HepG2 (cell line): ENCODE results near the gene ID4. TPM values are rescaled to one million over a fixed set of nuclear protein-coding genes. Genes with fewer than 3 reads are reported as not detected.

Experiments used
- CCAR2 ChIP-seq: fragments of 200-400 bp; formaldehyde crosslinking; optimal IDR thresholded peaks from 2 replicates; pipeline ENCODE3; 2018; ENCODE audit warnings: low read depth, mild to moderate bottlenecking, low read length, moderate library complexity
- CREB1 ChIP-seq, 2 experiments: fragments of 450-650 bp in 1 of 2; IDR thresholded peaks; 2 replicates each; pipeline ENCODE4 v1.6.1; 2016 to 2017; ENCODE audit warnings: control low read depth in 1 of 2, mild to moderate bottlenecking in 1 of 2, missing compliant biosample characterization in 1 of 2, missing genetic modification characterization in 1 of 2
- ESRRA ChIP-seq: sonication (generic); formaldehyde crosslinking; IDR thresholded peaks from 2 replicates; pipeline ENCODE4 v1.5.1; 2020; ENCODE audit warnings: mild to moderate bottlenecking, low read depth, missing genetic modification reagents
- ETV6 ChIP-seq: sonication (generic); formaldehyde crosslinking; conservative IDR thresholded peaks from 2 replicates; pipeline ENCODE4 v1.4.0; 2020; ENCODE audit warnings: missing genetic modification reagents
- EZH2 ChIP-seq: conservative IDR thresholded peaks from 2 replicates; pipeline ENCODE4 v1.6.1; 2012; ENCODE audit warnings: mild to moderate bottlenecking, low read depth, low read length, moderate library complexity
- HNRNPL ChIP-seq: fragments of 200-400 bp; formaldehyde crosslinking; IDR thresholded peaks from 2 replicates; pipeline ENCODE4 v1.6.1; 2017; ENCODE audit warnings: mild to moderate bottlenecking, low read depth, low read length
- PCBP1 ChIP-seq: fragments of 200-400 bp; formaldehyde crosslinking; IDR thresholded peaks from 2 replicates; pipeline ENCODE4 v1.6.1; 2017; ENCODE audit warnings: mild to moderate bottlenecking, low read depth, low read length, borderline replicate concordance
- SALL1 ChIP-seq: sonication (generic); formaldehyde crosslinking; IDR thresholded peaks from 2 replicates; pipeline ENCODE4 v1.8.0; 2022; ENCODE audit warnings: mild to moderate bottlenecking, missing genetic modification reagents
- SP140L ChIP-seq: sonication (generic); formaldehyde crosslinking; IDR thresholded peaks from 2 replicates; pipeline ENCODE4 v1.4.0; 2020; ENCODE audit warnings: missing genetic modification reagents, borderline replicate concordance
- U2AF1 ChIP-seq: fragments of 200-400 bp; formaldehyde crosslinking; optimal IDR thresholded peaks from 2 replicates; pipeline ENCODE3; 2017; ENCODE audit warnings: mild to moderate bottlenecking, low read depth, low read length
- ZBTB7B ChIP-seq: sonication (generic); formaldehyde crosslinking; IDR thresholded peaks from 2 replicates; pipeline ENCODE4 v1.4.0; 2020; ENCODE audit warnings: missing genetic modification reagents
- ZC3H4 ChIP-seq: sonication (generic); formaldehyde crosslinking; IDR thresholded peaks from 2 replicates; pipeline ENCODE4 v1.4.0; 2020; ENCODE audit warnings: missing genetic modification reagents, borderline replicate concordance
- ZFP1 ChIP-seq: IDR thresholded peaks from 2 replicates; pipeline ENCODE4 v1.6.1; 2016
- ZNF205 ChIP-seq: IDR thresholded peaks from 2 replicates; pipeline ENCODE4 v1.6.1; 2018; ENCODE audit warnings: missing biosample characterization, missing genetic modification reagents
- ZNF33B ChIP-seq: sonication (generic); formaldehyde crosslinking; IDR thresholded peaks from 2 replicates; pipeline ENCODE4 v1.5.1; 2020; ENCODE audit warnings: mild to moderate bottlenecking, missing genetic modification reagents
- ZNF557 ChIP-seq: sonication (generic); formaldehyde crosslinking; IDR thresholded peaks from 2 replicates; pipeline ENCODE4 v1.4.0; 2020; ENCODE audit warnings: missing genetic modification reagents
- ZNF660 ChIP-seq: sonication (generic); formaldehyde crosslinking; IDR thresholded peaks from 2 replicates; pipeline ENCODE4 v1.5.1; 2020; ENCODE audit warnings: mild to moderate bottlenecking, low read depth, missing genetic modification reagents, borderline replicate concordance
- ZNF878 ChIP-seq: sonication (generic); formaldehyde crosslinking; IDR thresholded peaks from 2 replicates; pipeline ENCODE4 v1.8.1; 2023; ENCODE audit warnings: mild to moderate bottlenecking, missing genetic modification reagents, moderate library complexity
- polyA plus RNA-seq, 8 experiments: library from polyadenylated mRNA; depleted of rRNA in 3 of 8; stranded (reverse) in 7 of 8; unstranded in 1 of 8; fragments of >200 nt; fragmentation: Illumina TruSeq in 4 of 8; extraction: Trizol in 4 of 8; gene quantifications; 2 replicates each; pipeline versions ENCODE4 v1.2.1 to v1.2.3, GENCODE V29; 2011 to 2016; ENCODE audit warnings: low read depth in 4 of 8, missing spikeins in 1 of 8, mixed read lengths in 1 of 8; ENCODE audit not compliant: insufficient read depth in 1 of 8
- total RNA-seq, 5 experiments: library from RNA; depleted of rRNA; stranded (reverse); fragments of >200 nt; fragmentation: Illumina TruSeq; extraction: Trizol; gene quantifications; 2 replicates each; pipeline ENCODE4 v1.2.3, GENCODE V29; 2016; ENCODE audit warnings: low read depth in 1 of 5
- TF ChIP-seq, protein P1 (sequence below): sonication (generic); formaldehyde crosslinking; IDR thresholded peaks from 2 replicates; pipeline ENCODE4 v1.4.0; 2020; ENCODE audit warnings: missing genetic modification reagents
- TF ChIP-seq, protein P2 (sequence below): sonication (generic); formaldehyde crosslinking; IDR thresholded peaks from 2 replicates; pipeline ENCODE4 v1.4.0; 2020; ENCODE audit warnings: missing genetic modification reagents, borderline replicate concordance
- TF ChIP-seq, protein P3 (sequence below): sonication (generic); formaldehyde crosslinking; IDR thresholded peaks from 2 replicates; pipeline ENCODE4 v1.4.0; 2020; ENCODE audit warnings: mild to moderate bottlenecking, missing genetic modification reagents
- TF ChIP-seq, protein P4 (sequence below): sonication (generic); formaldehyde crosslinking; conservative IDR thresholded peaks from 2 replicates; pipeline ENCODE4 v1.4.0; 2020; ENCODE audit warnings: mild to moderate bottlenecking, missing genetic modification reagents, moderate library complexity

ID4 gene
- total and polyA plus RNA-seq, 2 of the 13 experiments (the other 11 are each of a cell fraction or from before 2014, with no cell fraction given) = 0.20 to 0.44 TPM

DNA sequence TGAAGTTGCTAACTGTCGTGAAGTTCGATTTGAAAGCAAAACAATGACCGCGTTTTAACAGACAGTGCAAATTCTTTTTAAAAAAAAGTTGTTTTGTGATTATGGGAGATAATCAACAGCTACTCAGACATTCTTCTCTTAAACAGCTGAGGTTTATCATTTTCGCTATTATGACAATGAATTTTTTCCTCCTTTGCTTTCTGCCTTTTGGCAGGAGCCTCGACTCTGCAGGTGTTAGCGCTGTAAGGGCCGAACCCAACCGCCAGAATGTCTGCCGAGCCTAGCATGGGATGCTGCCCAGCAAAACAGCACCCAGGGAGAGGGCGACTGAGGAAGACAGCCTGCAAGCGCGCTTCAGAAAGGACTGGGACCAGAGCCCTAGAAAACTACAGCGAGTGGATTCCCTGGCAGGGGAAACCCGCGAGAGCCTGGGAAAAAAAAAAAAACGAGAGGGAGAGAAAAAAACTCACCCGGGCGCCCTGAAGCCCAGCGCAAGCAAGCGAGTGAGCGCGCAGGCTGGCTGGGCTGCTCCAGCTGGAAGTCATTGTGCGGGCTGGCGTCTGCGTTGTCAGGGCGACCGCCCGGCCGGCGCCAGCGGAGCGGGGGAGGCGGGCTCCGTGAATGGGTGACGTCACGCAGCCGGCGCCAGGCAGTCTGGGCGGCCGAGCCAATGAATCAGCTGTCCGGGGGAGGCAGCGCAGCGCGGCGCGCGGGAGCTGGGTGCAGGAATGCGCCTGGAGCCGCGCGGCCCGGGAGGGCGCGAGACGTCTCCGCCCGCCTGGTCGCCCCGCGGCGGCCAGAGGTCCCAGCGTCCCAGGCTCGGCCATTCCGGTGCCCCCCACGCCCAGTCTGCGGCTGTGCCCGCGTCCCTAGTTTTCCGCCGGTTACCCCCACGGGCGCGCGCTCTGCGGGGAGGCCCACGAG, 32.7 kb upstream of the ID4 start (continued):
- TF ChIP-seq ZC3H4 (CRISPR knock-in tag) (no peak), ZNF660 (CRISPR knock-in tag) (no peak), HNRNPL (no peak), SALL1 (CRISPR knock-in tag) (peak; percentile 94), EZH2 (no peak), ZNF557 (CRISPR knock-in tag) (no peak; the same call in 1 of the 2 replicates), CREB1 (IDR thresholded peaks at IDR 0.05) (peak; percentile 100), CREB1 (CRISPR knock-in tag; IDR thresholded peaks at IDR 0.05) (peak; percentile 87), ZNF205 (CRISPR knock-in tag) (peak; percentile 64; the same call in 1 of the 2 replicates), ZNF878 (CRISPR knock-in tag) (peak; percentile 69), ESRRA (CRISPR knock-in tag) (no peak), ETV6 (CRISPR knock-in tag) (peak; percentile 84), ZNF33B (CRISPR knock-in tag) (no peak), ZBTB7B (peak; percentile 25; the same call in 1 of the 2 replicates), ZFP1 (CRISPR knock-in tag) (no peak), SP140L (no peak), PCBP1 (no peak), CCAR2 (no peak), U2AF1 (no peak)
- TF ChIP-seq, protein P1, sequence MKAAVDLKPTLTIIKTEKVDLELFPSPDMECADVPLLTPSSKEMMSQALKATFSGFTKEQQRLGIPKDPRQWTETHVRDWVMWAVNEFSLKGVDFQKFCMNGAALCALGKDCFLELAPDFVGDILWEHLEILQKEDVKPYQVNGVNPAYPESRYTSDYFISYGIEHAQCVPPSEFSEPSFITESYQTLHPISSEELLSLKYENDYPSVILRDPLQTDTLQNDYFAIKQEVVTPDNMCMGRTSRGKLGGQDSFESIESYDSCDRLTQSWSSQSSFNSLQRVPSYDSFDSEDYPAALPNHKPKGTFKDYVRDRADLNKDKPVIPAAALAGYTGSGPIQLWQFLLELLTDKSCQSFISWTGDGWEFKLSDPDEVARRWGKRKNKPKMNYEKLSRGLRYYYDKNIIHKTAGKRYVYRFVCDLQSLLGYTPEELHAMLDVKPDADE (CRISPR knock-in tag) = peak; percentile 90
- TF ChIP-seq, protein P2, sequence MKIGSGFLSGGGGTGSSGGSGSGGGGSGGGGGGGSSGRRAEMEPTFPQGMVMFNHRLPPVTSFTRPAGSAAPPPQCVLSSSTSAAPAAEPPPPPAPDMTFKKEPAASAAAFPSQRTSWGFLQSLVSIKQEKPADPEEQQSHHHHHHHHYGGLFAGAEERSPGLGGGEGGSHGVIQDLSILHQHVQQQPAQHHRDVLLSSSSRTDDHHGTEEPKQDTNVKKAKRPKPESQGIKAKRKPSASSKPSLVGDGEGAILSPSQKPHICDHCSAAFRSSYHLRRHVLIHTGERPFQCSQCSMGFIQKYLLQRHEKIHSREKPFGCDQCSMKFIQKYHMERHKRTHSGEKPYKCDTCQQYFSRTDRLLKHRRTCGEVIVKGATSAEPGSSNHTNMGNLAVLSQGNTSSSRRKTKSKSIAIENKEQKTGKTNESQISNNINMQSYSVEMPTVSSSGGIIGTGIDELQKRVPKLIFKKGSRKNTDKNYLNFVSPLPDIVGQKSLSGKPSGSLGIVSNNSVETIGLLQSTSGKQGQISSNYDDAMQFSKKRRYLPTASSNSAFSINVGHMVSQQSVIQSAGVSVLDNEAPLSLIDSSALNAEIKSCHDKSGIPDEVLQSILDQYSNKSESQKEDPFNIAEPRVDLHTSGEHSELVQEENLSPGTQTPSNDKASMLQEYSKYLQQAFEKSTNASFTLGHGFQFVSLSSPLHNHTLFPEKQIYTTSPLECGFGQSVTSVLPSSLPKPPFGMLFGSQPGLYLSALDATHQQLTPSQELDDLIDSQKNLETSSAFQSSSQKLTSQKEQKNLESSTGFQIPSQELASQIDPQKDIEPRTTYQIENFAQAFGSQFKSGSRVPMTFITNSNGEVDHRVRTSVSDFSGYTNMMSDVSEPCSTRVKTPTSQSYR (CRISPR knock-in tag) = peak; percentile 70; the same call in 1 of the 2 replicates
- TF ChIP-seq, protein P3, sequence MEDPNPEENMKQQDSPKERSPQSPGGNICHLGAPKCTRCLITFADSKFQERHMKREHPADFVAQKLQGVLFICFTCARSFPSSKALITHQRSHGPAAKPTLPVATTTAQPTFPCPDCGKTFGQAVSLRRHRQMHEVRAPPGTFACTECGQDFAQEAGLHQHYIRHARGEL (CRISPR knock-in tag) = no peak
- TF ChIP-seq, protein P4, sequence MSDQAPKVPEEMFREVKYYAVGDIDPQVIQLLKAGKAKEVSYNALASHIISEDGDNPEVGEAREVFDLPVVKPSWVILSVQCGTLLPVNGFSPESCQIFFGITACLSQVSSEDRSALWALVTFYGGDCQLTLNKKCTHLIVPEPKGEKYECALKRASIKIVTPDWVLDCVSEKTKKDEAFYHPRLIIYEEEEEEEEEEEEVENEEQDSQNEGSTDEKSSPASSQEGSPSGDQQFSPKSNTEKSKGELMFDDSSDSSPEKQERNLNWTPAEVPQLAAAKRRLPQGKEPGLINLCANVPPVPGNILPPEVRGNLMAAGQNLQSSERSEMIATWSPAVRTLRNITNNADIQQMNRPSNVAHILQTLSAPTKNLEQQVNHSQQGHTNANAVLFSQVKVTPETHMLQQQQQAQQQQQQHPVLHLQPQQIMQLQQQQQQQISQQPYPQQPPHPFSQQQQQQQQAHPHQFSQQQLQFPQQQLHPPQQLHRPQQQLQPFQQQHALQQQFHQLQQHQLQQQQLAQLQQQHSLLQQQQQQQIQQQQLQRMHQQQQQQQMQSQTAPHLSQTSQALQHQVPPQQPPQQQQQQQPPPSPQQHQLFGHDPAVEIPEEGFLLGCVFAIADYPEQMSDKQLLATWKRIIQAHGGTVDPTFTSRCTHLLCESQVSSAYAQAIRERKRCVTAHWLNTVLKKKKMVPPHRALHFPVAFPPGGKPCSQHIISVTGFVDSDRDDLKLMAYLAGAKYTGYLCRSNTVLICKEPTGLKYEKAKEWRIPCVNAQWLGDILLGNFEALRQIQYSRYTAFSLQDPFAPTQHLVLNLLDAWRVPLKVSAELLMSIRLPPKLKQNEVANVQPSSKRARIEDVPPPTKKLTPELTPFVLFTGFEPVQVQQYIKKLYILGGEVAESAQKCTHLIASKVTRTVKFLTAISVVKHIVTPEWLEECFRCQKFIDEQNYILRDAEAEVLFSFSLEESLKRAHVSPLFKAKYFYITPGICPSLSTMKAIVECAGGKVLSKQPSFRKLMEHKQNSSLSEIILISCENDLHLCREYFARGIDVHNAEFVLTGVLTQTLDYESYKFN = peak; percentile 68
